Cardiac septum (tissue), 1 donor: Measurements from ENCODE around the gene FER. TPM values are rescaled to one million over a fixed set of nuclear protein-coding genes. Genes with fewer than 3 reads are reported as not detected.
"Not testable (repeated sequence)": the region's sequence is repeated elsewhere in the genome, so short reads cannot be mapped to it uniquely, and the experiment has no call there.

Source experiments
- DNase-seq: peaks from one replicate; pipeline ENCODE4 v3.0.0-alpha.2; 2020; ENCODE audit warnings: low spot score
- intact Hi-C: fragments of 100-400 bp; cut with DNase I; formaldehyde crosslinking; loops from one replicate; pipeline ENCODE4 v1.14.0; 2022
- total RNA-seq: library from RNA; stranded (reverse); fragmentation: NEBNext Ultra II Directional; extraction: Animal tissue kit (Norgen Biotek cat#: 25700); gene quantifications from one replicate; pipeline ENCODE4 v1.2.1, GENCODE V29; 2021
- donor health status: DM: no; HTN: no; CAD: no.

The FER gene
- total RNA-seq, 1 donor from 2014 or later: 20.0 TPM

DNA sequence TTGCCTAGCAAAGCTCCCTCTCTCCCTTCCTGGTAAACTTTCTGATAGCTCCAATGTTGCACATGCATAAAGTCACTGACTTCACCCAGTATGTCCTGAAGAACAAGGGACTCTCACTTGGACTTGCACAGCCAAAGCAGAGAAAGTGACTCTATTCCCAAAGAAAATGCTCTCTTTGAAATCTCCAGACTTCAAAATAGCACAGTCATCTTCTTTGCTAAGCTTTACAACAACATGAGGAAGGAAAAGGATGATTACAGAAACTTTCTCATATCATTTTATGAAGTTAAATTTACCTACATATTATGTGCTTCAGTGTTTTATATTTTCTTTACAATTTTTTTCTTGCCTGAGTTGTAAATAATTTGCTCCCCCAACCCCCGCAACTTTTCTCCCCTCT, 397.4 kb downstream of the FER start:
- intact Hi-C loops: no loop called here
- DNase-seq: no peak

DNA sequence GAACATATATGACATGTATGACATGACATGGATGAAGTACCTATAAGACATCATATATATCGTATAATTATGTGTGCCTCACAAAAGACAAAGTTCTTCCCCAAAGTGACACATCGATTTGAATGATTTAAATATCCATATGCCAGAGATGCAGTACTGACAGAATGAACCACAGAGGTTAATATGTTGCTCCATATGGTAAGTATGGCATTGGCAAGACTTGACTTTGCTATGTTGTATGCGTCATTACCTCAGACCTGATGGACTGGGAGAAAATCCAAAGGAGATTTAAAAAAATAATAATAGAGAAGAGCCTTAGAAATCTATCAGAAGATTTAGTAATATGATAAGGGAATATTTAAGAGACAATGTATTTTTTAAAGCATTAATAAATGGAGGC, 398.9 kb downstream of the FER start:
- intact Hi-C loops: no loop called here
- DNase-seq: no peak

DNA sequence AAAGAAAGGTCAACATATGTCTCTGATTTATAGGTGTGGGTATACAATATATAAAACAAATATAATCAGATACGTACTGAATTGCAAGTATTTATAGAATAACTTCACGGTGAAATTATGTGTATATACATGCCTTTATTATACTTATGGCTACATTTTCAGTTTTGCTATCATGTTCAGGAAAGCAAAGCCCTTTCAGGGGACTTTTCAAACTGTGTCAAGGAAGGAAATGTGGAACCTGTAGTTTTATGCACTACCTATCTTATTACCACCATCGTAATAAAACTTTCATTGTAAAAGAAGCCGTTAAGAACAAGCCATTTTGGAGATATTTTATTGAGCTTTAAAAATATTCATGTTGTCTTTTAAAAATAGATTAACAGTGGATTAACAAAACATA, 404.9 kb downstream of the FER start:
- DNase-seq: no peak
- intact Hi-C loops: no loop called here

DNA sequence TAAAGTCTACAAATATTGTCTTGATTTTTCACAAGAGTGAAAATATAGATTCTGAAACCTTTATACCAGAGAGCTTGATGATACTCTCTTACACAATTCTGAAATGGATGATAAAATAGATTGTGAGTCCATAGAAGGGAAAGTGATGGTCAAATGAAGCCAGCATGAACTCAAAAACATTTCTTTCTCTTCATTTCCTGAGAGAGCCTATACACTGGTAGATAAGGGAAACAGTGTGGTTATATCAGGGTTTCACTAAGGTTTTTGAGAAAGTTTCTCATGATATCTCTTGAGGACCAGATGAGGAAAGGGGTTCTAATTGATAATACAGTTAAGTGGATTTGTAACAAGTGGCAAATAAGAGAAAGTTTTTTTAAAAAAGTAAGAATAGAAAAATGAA, 407.9 kb downstream of the FER start:
- intact Hi-C loops: no loop called here

DNA sequence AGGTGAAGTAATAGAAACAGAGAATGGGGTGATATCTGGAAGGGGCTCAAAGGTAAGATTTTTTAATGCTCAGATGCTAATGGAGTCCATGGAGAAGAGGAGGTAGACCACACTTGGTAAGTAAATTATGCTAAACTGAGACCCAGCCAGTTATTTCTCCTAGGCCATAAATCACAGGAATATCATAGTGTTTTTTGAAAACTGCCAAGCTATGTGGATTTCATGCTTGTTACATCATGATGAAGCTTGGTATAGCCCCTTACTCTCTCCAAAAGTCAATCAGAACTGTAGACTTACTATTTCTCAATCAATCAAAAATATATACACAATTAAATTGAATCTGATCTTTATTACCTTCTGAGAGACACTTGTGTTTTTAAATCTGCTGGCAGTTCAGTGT, 409.2 kb downstream of the FER start:
- intact Hi-C loops: no loop called here
- no peak for DNase-seq

More for the DNA sequence above, 407.9 kb downstream of the FER start:
- no peak for DNase-seq

DNA sequence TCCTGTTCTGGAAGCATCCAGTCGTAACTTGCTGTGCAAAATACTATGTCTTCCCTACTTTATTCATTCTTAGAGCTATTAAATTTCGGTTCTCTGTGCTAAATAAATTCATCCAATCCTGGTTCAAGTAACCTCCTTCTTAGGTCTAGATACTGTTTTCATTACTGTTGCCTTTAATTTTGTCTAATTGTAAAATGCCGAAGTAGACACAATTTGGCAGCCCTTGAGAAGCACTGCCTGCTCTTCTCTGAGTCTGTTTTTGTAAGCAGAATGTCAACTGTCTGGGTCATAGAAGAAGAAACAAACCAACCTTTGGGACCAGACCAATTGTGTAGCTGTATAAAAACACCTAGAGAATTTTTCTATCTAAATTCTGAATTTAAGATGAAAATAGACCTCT, 412.8 kb downstream of the FER start:
- DNase-seq: no peak
- intact Hi-C loops: no loop called here

DNA sequence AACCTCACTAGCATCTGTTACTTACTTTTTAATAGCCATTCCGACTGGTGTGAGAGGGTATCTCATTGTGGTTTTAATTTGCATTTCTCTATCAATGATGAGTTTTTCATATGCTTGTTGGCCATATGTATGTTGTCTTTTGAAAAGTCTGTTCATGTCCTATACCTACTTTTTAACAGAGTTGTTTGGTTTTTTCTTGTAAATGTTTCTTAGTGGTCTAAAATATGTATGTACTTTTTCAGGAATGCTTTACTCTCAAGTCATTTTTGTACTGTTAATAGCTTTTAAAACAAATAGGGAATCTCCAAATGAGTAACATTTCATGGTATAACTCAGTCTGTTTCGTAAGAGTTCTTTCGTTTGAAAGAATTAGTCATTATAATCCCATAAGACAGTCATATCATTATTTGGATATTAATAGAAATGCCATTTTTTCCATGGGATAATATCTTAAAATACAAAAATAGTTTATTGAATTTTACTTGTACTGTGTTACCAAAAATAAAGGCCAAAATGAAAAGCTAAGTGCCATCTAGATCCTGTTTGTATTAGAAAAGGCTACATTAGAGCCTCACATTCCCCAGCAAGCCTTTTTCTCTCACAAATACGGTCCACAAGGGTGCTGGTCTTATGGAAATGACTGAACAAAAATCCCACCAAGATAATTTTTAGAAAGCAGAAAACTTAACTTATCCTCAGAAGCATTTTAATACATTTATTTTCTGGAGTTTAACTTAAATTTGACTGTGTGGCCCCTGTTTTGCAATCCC, 414.4 kb downstream of the FER start:
- no peak for DNase-seq
- intact Hi-C loops: no loop called here

DNA sequence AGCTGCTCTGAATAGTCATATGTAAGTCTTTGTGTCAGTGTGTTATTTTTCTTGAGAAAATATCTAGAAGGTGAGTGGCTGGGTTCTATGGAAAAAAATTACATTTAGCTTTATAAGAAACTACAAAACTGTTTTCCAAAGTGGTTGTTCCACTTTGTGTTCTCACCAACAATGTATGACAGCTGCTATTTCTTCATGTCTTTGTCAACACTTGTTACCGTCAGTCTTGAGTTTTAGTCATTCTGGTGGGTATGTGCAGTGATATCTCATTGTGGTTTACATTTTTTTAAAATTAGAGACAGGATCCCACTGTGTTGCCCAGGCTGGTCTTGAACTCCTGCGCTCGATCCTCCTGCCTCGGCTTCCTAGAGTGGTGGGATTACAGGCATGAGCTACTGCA, 415.6 kb downstream of the FER start:
- no peak for DNase-seq
- intact Hi-C loops: no loop called here

DNA sequence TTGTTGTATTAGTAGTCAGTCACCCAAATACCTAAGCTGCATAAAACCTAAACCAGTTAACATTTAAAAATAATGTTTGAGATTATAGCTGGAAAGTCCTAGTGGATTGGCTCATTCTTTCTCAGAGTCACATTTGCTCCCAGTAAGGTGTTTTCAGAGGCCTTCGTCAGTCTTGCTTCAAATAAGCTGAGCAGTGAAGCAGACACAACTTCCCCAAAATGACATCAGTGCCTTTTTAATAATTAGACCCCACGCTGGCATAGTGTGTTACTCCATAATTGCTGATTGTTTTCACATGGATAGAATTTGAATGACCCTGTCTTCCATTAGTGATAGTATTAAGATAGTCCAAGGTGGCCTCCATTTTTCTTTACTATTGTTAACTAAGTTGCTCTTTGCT, 416.3 kb downstream of the FER start:
- DNase-seq: no peak
- intact Hi-C loops: no loop called here

DNA sequence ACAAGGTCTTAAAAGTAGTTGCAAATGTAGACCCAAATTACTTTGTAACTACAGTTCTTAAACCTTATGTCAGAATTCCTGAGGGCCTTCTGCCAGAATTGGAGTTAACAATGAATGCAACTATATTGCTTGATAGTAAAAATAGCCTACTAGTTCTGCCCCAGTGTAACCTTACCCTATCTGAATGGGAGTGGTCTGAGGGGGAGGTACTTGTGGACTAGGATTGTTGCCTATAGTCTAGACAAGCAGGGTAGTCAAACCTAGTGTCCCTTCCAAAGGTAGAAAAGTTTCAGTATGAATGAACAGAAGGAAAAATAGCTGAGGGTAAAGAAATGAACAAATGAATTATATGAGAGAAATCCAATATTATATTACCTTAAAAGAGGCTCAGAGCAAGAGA, 419.9 kb downstream of the FER start:
- intact Hi-C loops: no loop called here
- no peak for DNase-seq

DNA sequence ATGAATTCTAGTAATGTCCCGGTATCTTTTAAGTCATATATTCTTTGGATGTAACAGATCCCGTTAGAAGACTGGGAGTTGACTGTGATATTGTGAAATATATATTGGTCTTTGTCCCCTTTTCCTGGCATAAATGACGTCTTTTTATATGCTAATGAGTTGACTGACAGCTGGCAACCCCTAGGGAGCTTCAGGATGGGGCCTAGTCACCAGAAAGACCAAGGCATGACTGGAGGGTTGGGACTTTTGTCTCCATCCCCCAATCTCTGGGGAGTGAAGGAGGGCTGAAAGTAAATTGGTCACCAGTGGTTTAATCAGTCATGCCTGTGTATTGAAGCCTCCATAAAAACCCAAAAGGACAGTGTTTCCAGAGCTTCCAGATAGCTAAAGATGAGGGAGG, 420.5 kb downstream of the FER start:
- intact Hi-C loops: no loop called here
- no peak for DNase-seq

DNA sequence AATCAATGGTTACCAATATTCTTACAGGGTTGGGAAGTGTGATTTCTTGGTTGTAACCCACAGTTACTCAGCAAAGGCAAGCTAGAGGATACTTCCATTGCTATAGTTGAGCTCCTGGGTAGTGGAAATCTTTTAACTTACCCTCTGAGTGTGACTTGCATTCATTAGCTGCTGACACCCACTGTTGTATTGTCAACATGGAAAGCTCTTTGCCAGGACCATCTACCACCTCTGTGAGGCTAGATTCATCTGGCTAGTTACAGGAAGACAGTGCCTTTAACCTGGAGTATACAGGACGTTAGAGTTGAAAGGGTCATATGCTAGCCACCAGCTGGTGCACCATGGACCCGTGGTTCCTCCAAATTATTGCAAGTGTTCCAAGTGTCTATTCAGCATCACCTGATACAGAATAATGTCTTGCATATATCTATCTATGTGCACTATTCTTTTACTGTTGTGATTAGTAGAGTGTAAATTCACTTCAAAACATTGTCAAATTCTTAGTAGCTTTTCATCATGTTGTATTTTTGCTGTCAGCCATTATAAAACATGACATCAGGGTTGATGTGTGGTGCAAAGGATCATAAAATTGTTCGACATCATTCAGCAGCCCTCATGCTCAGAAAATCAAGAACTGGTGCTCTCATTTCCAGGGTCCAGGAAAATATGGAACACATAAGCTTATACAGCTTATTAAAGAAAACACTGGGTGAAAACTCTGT, 423.1 kb downstream of the FER start:
- no peak for DNase-seq
- intact Hi-C loops: no loop called here

DNA sequence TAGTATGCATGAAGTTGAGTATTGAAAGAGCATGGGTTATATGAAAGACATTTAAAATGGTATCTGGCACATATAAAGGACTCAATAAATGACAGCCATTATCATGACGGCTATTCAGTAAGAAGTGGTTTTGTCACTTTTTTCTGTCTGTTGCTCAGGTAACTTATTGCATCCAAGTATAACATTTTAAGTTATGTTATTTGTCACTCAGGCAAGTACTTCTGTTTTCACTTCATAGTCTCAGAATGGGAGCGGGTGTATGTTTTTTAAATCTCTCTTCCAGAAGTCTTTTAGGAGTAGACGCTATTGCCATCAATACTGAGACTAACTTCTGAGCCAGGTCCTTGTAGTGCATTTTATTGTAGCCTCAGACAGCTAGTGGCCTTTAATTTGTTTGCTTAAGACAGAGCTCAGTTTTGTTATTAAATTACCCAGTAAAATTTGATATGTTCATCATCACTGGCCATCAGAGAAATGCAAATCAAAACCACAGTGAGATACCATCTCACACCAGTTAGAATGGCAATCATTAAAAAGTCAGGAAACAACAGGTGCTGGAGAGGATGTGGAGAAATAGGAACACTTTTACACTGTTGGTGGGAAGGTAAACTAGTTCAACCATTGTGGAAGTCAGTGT, 423.9 kb downstream of the FER start:
- DNase-seq, intact Hi-C loops: not testable (repeated sequence)

DNA sequence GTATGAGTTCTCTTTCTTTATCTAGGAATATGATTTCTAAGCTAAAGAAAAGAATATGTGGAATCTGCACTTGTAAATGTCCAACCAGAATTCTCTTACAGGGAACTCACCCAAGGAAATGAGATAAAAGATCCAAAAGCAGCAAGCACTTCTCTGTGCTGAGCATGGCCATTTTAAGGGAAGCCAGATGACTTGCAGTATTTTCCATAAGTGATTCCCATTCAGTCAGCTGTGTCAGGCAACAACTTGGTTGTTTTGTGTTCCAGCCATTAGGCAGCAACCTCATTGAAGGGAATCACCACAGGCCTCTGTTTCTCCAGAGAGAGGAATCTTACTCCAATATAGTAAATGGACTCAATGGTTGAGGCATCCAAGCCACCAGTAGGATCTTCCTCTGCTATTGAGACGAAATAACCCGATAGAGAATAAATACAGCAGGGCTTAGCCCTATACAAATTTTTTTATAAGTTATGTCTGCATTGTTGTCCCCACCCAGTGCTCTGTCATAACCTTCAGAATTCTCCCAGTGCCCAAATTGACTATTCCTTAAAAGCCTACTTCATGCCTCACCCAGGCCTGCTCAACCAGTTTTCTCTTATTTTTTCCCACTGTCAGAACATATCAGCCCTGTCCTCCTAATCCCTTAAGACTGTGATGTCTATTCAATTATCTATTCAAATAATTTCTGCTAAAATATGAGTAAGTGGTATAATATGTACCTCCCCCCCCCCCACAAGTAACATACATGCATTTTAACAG, 425.5 kb downstream of the FER start:
- intact Hi-C loops: no loop called here

DNA sequence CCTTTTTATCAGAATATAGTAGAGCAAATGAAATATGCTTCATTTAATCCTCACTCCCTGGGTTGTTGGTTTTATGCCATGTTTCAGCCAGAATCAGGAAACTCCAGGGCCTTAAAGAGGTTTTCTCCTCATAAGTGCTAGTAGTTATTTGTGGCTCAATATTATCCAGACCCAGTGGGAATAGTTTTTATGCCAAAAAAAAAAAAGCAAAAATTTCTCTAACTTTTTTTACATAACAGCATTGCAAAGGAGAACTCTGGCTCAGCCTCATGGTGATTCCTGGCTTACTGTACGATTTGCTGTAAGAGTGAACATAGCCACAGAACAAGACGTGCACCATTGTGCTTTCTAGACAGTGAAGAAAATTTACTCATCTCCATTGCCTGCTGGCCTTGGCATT, 429.5 kb downstream of the FER start:
- DNase-seq: no peak
- intact Hi-C loops: no loop called here

More for the DNA sequence above, 425.5 kb downstream of the FER start:
- DNase-seq: no peak

DNA sequence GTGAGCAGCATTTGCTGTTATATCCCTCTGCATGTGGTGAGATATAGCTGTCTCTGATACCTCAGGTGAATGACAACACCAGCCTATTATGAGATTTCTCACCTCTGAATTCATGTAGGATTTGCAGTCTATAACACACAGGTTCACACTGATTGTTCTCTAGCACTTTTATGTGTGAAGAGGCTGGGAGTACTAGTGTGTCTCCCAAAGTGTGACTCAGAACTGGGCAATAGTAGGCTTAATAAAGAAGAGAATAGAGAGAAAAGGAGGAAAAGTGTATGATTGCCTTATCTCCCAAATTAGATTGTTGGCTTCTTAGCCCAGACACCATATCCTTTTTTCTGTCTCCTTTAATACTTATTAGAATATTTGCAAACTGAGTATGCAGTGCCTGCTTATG, 430.1 kb downstream of the FER start:
- DNase-seq: no peak
- intact Hi-C loops: no loop called here

DNA sequence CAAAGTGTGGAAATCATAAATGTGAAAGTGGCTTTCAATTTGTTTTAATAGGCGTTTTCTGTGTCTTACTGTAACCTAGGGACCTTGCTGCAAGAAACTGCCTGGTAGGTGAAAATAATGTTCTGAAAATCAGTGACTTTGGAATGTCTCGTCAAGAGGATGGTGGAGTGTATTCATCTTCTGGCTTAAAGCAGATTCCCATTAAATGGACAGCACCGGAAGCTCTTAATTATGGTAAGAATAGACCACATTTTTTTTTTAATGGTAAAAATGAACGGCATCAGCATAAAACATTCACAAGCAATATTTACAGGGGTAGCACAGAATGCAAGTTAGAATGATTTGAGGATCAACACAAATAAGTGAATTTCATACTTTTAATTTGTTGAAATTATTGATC, 433.0 kb downstream of the FER start:
- DNase-seq: no peak
- intact Hi-C loops: no loop called here

DNA sequence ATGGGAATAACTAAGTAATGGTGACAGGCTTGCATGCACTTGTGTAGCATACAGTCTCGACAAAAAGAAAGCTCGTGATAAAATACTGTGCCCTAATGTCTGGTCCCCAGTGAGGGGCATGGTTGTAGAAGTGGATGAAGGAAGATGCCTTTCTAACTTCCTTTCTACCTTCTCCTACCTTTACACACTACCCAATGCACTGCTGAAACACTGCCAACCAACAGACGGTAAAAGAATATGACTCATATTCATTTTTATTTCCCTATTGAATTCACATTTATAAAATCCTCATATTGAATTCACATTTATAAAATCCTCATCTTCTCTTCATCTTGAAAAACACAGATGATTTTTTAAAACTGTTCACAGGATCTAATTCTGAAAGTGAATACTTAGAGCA, 439.1 kb downstream of the FER start:
- intact Hi-C loops: no loop called here
- no peak for DNase-seq

DNA sequence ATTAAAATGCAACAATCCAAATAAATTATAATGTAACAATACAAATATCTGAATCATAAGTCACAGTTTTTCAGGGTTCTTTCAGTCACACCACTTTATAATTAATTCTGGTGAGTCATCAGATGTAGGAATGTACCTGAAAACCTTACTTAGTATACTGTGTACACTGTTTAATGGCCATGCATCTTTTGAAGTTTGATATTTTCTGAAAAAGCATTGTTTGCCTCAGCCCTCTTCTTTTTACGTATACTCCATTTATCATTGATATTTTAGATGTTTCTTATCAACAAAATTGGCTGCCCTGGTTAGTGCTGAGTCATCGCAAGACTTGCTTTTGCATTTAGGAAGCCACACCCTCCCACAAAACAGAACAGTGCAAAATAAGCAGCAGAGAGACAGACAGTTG, 443.5 kb downstream of the FER start:
- no peak for DNase-seq
- intact Hi-C loops: no loop called here

DNA sequence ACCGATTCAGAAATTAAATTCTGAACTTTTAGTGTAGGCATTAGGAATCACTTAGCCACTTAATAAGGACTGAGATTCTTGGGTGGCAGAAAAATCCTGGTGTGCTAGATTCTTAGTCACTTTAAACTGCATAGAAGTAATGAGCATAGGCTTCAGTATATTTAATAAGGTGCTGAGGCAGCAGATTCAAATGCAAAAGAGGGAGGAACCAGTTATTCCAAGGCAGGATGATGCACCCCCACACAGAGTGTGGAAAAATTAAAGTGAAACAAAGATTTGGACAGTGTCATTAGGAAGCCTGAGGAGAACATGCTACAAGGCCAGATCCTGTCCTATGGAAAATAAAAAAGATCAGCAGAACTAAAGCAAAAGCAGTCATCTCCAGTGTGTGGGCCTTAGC, 444.3 kb downstream of the FER start:
- no peak for DNase-seq
- intact Hi-C loops: no loop called here
